CD14-positive monocyte (primary cell): Measurements from ENCODE around the gene GID8. TPM values are rescaled to one million over a fixed set of nuclear protein-coding genes. Genes with fewer than 3 reads are reported as not detected.
A peak's percentile ranks its signal among the peaks of the same experiment; 100 is the strongest.

ENCODE experiments used
- DNase-seq, 3 donors: peaks; one replicate each; pipeline ENCODE4 v3.0.0-alpha.2; 2011 to 2022
- H2AFZ ChIP-seq: 2 replicates; pipeline ENCODE4 v1.6.0; 2012; ENCODE audit warnings: mild to moderate bottlenecking, low read depth, low read length, inconsistent platforms; ENCODE audit not compliant: insufficient read depth, poor library complexity, severe bottlenecking
- H3K27ac ChIP-seq, 2 donors: 1 replicate in 1 of 2; 2 replicates in 1 of 2; pipeline ENCODE4 v1.5.1; 2012 to 2013; ENCODE audit warnings: low read length in 2 of 2, control low read depth in 1 of 2, inconsistent platforms in 1 of 2, low read depth in 1 of 2, mild to moderate bottlenecking in 1 of 2
- H3K27me3 ChIP-seq, 2 donors: one replicate each; pipeline versions ENCODE4 v1.6.0 to v1.6.1; 2011 to 2013; ENCODE audit warnings: low read length in 2 of 2; ENCODE audit not compliant: control insufficient read depth in 2 of 2, insufficient read depth in 2 of 2
- H3K36me3 ChIP-seq, 2 donors: replicated peaks in 1 of 2; 1 replicate in 1 of 2; 2 replicates in 1 of 2; pipeline versions ENCODE4 v1.5.1 to v1.6.1; 2012 to 2013; ENCODE audit warnings: low read length in 2 of 2, control low read depth in 1 of 2, inconsistent platforms in 1 of 2, mild to moderate bottlenecking in 1 of 2; ENCODE audit not compliant: insufficient read depth in 2 of 2, control insufficient read depth in 1 of 2
- H3K4me1 ChIP-seq, 2 donors: 1 replicate in 1 of 2; 2 replicates in 1 of 2; pipeline versions ENCODE4 v1.5.1 to v1.6.1; 2012 to 2013; ENCODE audit warnings: low read length in 2 of 2, control low read depth in 1 of 2, inconsistent platforms in 1 of 2, mild to moderate bottlenecking in 1 of 2, moderate library complexity in 1 of 2; ENCODE audit not compliant: insufficient read depth in 2 of 2, control insufficient read depth in 1 of 2
- H3K4me2 ChIP-seq: replicated peaks from 2 replicates; pipeline ENCODE3; 2012; ENCODE audit warnings: low read length, moderate library complexity, mild to moderate bottlenecking; ENCODE audit not compliant: poor library complexity, severe bottlenecking; ENCODE audit errors: extremely low read depth
- H3K4me3 ChIP-seq, 3 experiments: fragments of 200-600 bp in 1 of 3; sonication (generic) in 1 of 3; replicated peaks in 1 of 3; 1 replicate in 2 of 3; 2 replicates in 1 of 3; pipeline ENCODE4 v1.5.1; 2011 to 2013; ENCODE audit warnings: low read length in 3 of 3, mild to moderate bottlenecking in 3 of 3, control low read depth in 2 of 3, low read depth in 2 of 3, inconsistent platforms in 1 of 3, moderate library complexity in 1 of 3
- H3K79me2 ChIP-seq: 2 replicates; pipeline ENCODE4 v1.6.0; 2012; ENCODE audit warnings: mild to moderate bottlenecking, control low read depth, inconsistent platforms, low read length, moderate library complexity; ENCODE audit not compliant: insufficient read depth
- H3K9ac ChIP-seq: 2 replicates; pipeline ENCODE4 v1.6.0; 2017; ENCODE audit warnings: low read length, mild to moderate bottlenecking; ENCODE audit not compliant: insufficient read depth, poor library complexity, severe bottlenecking
- H3K9me3 ChIP-seq, 2 donors: replicated peaks in 1 of 2; 1 replicate in 1 of 2; 2 replicates in 1 of 2; pipeline versions ENCODE4 v1.5.1 to v1.6.1; 2012 to 2013; ENCODE audit warnings: low read length in 2 of 2, control low read depth in 1 of 2; ENCODE audit not compliant: control insufficient read depth in 1 of 2, insufficient read depth in 1 of 2
- H4K20me1 ChIP-seq: 2 replicates; pipeline ENCODE4 v1.6.0; 2012; ENCODE audit warnings: mild to moderate bottlenecking, low read length, control low read depth, moderate library complexity; ENCODE audit not compliant: insufficient read depth
- H3K27ac Mint-ChIP-seq, 7 donors: one replicate each; pipeline ENCODE4 v1.8.0; 2020; ENCODE audit warnings: mild to moderate bottlenecking in 7 of 7, mixed read lengths in 7 of 7, moderate library complexity in 6 of 7, inconsistent platforms in 2 of 7
- H3K27me3 Mint-ChIP-seq, 3 donors: one replicate each; pipeline ENCODE4 v1.8.0; 2021 to 2022; ENCODE audit warnings: low read depth in 3 of 3, mild to moderate bottlenecking in 3 of 3, mixed read lengths in 3 of 3, moderate library complexity in 3 of 3, inconsistent platforms in 1 of 3
- H3K36me3 Mint-ChIP-seq, 2 donors: one replicate each; pipeline ENCODE4 v1.8.0; 2020; ENCODE audit warnings: mixed read lengths in 2 of 2, inconsistent platforms in 1 of 2, mild to moderate bottlenecking in 1 of 2
- H3K4me1 Mint-ChIP-seq: one replicate; pipeline ENCODE4 v1.8.0; 2020; ENCODE audit warnings: mild to moderate bottlenecking, mixed read lengths
- H3K4me3 Mint-ChIP-seq, 2 donors: one replicate each; pipeline ENCODE4 v1.8.0; 2020; ENCODE audit warnings: mild to moderate bottlenecking in 2 of 2, mixed read lengths in 2 of 2, moderate library complexity in 1 of 2
- H3K9me3 Mint-ChIP-seq, 7 donors: one replicate each; pipeline ENCODE4 v1.8.0; 2020 to 2022; ENCODE audit warnings: mixed read lengths in 7 of 7, mild to moderate bottlenecking in 6 of 7, moderate library complexity in 6 of 7, inconsistent platforms in 2 of 7
- CTCF ChIP-seq: fragments of 200-600 bp; IDR thresholded peaks from one replicate; pipeline ENCODE4 v1.8.0; 2022; ENCODE audit warnings: antibody characterized with exemption, mild to moderate bottlenecking
- WGBS: methylation state at CpG from one replicate; pipeline ENCODE4 v1.1.5; 2013; ENCODE audit warnings: missing lambda C conversion rate; ENCODE audit not compliant: insufficient coverage; 5-methylcytosine and 5-hydroxymethylcytosine counted together
- intact Hi-C, 2 donors: fragments of 100-400 bp; cut with micrococcal nuclease; formaldehyde crosslinking; loops; one replicate each; pipeline versions ENCODE4 v1.15.0 to v1.15.1; 2023
- polyA plus RNA-seq, 3 donors: library from polyadenylated mRNA; depleted of rRNA in 1 of 3; unstranded in 2 of 3; stranded (reverse) in 1 of 3; fragments of 300-500 nt in 2 of 3; fragments of >200 nt in 1 of 3; fragmentation: Illumina TruSeq in 2 of 3; gene quantifications; 1 replicate in 2 of 3; 2 replicates in 1 of 3; pipeline ENCODE4 v1.2.3, GENCODE V29; 2012 to 2021

Gene GID8
- polyA plus RNA-seq, 3 donors, result 12.4 to 19.7 (median 12.7) TPM

- no peak overlapping the region for H3K27ac Mint-ChIP-seq
- no peak overlapping the region for H3K4me3 ChIP-seq
- H3K79me2 ChIP-seq, result no peaks in the 10 kb centered on the region
- H3K27me3 ChIP-seq, result no peaks in the 10 kb centered on the region
- H3K4me1 ChIP-seq, result peaks cover 11% of the 10 kb centered on the region in 2 donors
- no peak overlapping the region for H3K9ac ChIP-seq
- peaks cover 16 to 45% of the 10 kb centered on the region in 2 donors for H3K36me3 ChIP-seq
- H3K36me3 Mint-ChIP-seq, result peaks cover 32 to 60% of the 10 kb centered on the region in 2 donors
- no peak overlapping the region for H3K27ac ChIP-seq
- H3K4me1 Mint-ChIP-seq, result peaks cover 20% of the 10 kb centered on the region
- WGBS, result 98% methylated on average over 7 of the region's 19 CpGs
- H3K9me3 Mint-ChIP-seq, result no peaks in the 10 kb centered on the region
- no peak for TF ChIP-seq CTCF
- no peaks in the 10 kb centered on the region for H3K9me3 ChIP-seq
- H3K4me3 Mint-ChIP-seq, result no peak overlapping the region
- H2AFZ ChIP-seq, result no peak overlapping the region
- no peaks in the 10 kb centered on the region for H4K20me1 ChIP-seq
- no peak overlapping the region for H3K4me2 ChIP-seq
- intact Hi-C loops, result no loop called here
- H3K27me3 Mint-ChIP-seq, result peaks cover 0 to 2% (median 2%) of the 10 kb centered on the region in 3 donors
- DNase-seq, result no peak
These were observed 23.4 kb downstream of the GID8 start for GRCh38 chr20:62961310-62961783.

DNA sequence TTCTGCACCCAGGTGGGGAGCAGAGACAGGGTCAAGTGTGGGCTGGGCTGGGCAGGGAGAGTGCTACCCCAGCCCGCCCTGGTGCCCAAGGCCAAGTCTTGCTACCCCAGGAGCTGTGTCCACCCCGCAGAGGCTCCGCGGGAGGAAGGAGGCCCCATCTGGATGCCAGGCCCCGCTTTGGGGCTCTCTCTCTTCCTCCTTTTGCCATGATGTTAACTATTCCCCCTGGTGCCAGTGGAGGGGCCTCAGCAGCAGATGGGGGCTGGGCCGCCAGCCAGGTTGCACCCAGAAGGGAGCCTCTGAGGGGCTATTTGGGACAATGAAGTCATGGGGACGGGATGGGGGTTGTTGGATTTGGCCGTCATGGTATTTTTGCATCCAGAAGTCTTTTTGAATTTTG, 23.9 kb downstream of the GID8 start:
- no peak for TF ChIP-seq CTCF
- peaks cover 20% of the 10 kb centered on the region for H3K4me1 Mint-ChIP-seq
- Histone ChIP-seq H3K9me3 (no peaks in the 10 kb centered on the region), H3K9ac (no peak overlapping the region), H3K4me2 (no peak overlapping the region), H4K20me1 (no peaks in the 10 kb centered on the region), H3K27me3 (no peaks in the 10 kb centered on the region), H2AFZ (no peak overlapping the region), H3K79me2 (no peaks in the 10 kb centered on the region), H3K27ac (no peak overlapping the region), H3K36me3 (peaks cover 16 to 45% of the 10 kb centered on the region in 2 donors), H3K4me3 (no peak overlapping the region), H3K4me1 (peaks cover 11% of the 10 kb centered on the region in 2 donors)
- no peak for DNase-seq
- intact Hi-C loops, result no loop called here
- peaks cover 0 to 2% (median 2%) of the 10 kb centered on the region in 3 donors for H3K27me3 Mint-ChIP-seq
- peak overlapping the region in 1 of 7 donors; percentile 62 for H3K27ac Mint-ChIP-seq
- 63% methylated on average over 7 of the region's 8 CpGs for WGBS
- H3K36me3 Mint-ChIP-seq, result peaks cover 32 to 61% of the 10 kb centered on the region in 2 donors
- H3K9me3 Mint-ChIP-seq, result no peaks in the 10 kb centered on the region
- no peak overlapping the region for H3K4me3 Mint-ChIP-seq
